HEK293 (cell line): Measurements from ENCODE around the gene KLHL14.

Source experiments
- ATF2 ChIP-seq: fragments of 450-650 bp; formaldehyde crosslinking; IDR thresholded peaks from 2 replicates; pipeline ENCODE4 v1.5.1; 2016; ENCODE audit warnings: missing biosample characterization, missing genetic modification characterization, low read depth
- CTCF ChIP-seq: fragments of 450-650 bp; formaldehyde crosslinking; IDR thresholded peaks from 2 replicates; pipeline ENCODE4 v1.5.1; 2016; ENCODE audit warnings: missing biosample characterization, missing genetic modification characterization
- REST ChIP-seq: fragments of 450-650 bp; formaldehyde crosslinking; IDR thresholded peaks from 2 replicates; pipeline ENCODE4 v1.5.1; 2016; ENCODE audit warnings: missing biosample characterization, missing genetic modification characterization
- TCF7L2 ChIP-seq: IDR thresholded peaks from 2 replicates; pipeline ENCODE4 v1.6.1; 2011; ENCODE audit warnings: low read depth, mild to moderate bottlenecking, inconsistent platforms, low read length, moderate library complexity, borderline replicate concordance
- WT1 ChIP-seq: fragments of 450-650 bp; formaldehyde crosslinking; IDR thresholded peaks from 2 replicates; pipeline ENCODE4 v1.5.1; 2016; ENCODE audit warnings: missing biosample characterization, missing genetic modification characterization
- ZFHX2 ChIP-seq: fragments of 450-650 bp; formaldehyde crosslinking; conservative IDR thresholded peaks from 2 replicates; pipeline ENCODE4 v1.5.1; 2016; ENCODE audit warnings: missing biosample characterization, missing genetic modification characterization
- ZNF26 ChIP-seq: fragments of 450-650 bp; formaldehyde crosslinking; IDR thresholded peaks from 2 replicates; pipeline ENCODE4 v1.5.1; 2016; ENCODE audit warnings: missing biosample characterization, missing genetic modification characterization
- ZNF600 ChIP-seq: fragments of 450-650 bp; formaldehyde crosslinking; IDR thresholded peaks from 2 replicates; pipeline ENCODE4 v1.5.1; 2016; ENCODE audit warnings: missing biosample characterization, missing genetic modification characterization
- ZNF707 ChIP-seq: fragments of 450-650 bp; formaldehyde crosslinking; IDR thresholded peaks from 2 replicates; pipeline ENCODE4 v1.5.1; 2016; ENCODE audit warnings: missing biosample characterization, missing genetic modification characterization
- ZNF792 ChIP-seq: fragments of 450-650 bp; formaldehyde crosslinking; IDR thresholded peaks from 2 replicates; pipeline ENCODE4 v1.5.1; 2016; ENCODE audit warnings: missing biosample characterization, missing genetic modification characterization

- TF ChIP-seq CTCF (tag by site-specific recombination) (no peak), ZNF792 (tag by site-specific recombination) (no peak), WT1 (tag by site-specific recombination) (no peak), ATF2 (tag by site-specific recombination) (no peak), TCF7L2 (no peak), ZNF707 (no peak), ZNF600 (tag by site-specific recombination) (no peak), REST (tag by site-specific recombination) (no peak), ZNF26 (no peak), ZFHX2 (tag by site-specific recombination) (no peak)
These were observed 25.6 kb upstream of the KLHL14 start for GRCh38 chr18:32798209-32798960.
